Keratinocyte (primary cell): Measurements from ENCODE around the gene ADGRF1. TPM values are rescaled to one million over a fixed set of nuclear protein-coding genes. Genes with fewer than 3 reads are reported as not detected.

Experiments
- DNase-seq: peaks from one replicate; pipeline ENCODE4 v3.0.0-alpha.2; 2011; ENCODE audit warnings: low read depth, missing footprints, low spot score
- FAIRE-seq: peaks from 2 replicates; lab custom pipeline; 2011; peaks lifted over from hg19 to GRCh38; lab: Jason Lieb, UNC
- H2AFZ ChIP-seq: 2 replicates; pipeline ENCODE4 v1.6.0; 2012; ENCODE audit warnings: low read length, control low read depth, inconsistent platforms; ENCODE audit not compliant: control insufficient read depth
- H3K27ac ChIP-seq: 2 replicates; pipeline ENCODE4 v1.5.1; 2011; ENCODE audit warnings: low read length; ENCODE audit not compliant: control insufficient read depth, insufficient read depth
- H3K27me3 ChIP-seq: 3 replicates; pipeline ENCODE4 v1.6.0; 2011; ENCODE audit warnings: low read length; ENCODE audit not compliant: control insufficient read depth, insufficient read depth; ENCODE audit errors: extremely low read depth
- H3K36me3 ChIP-seq, 2 experiments: 2 replicates in 1 of 2; 3 replicates in 1 of 2; pipeline ENCODE4 v1.5.1; 2011; ENCODE audit warnings: low read length in 2 of 2, mild to moderate bottlenecking in 1 of 2; ENCODE audit not compliant: control insufficient read depth in 2 of 2, insufficient read depth in 2 of 2; ENCODE audit errors: extremely low read depth in 1 of 2
- H3K4me1 ChIP-seq: 3 replicates; pipeline ENCODE4 v1.5.1; 2011; ENCODE audit warnings: low read length; ENCODE audit not compliant: control insufficient read depth, insufficient read depth; ENCODE audit errors: extremely low read depth
- H3K4me2 ChIP-seq: 3 replicates; pipeline ENCODE4 v1.6.0; 2011; ENCODE audit warnings: low read depth, low read length; ENCODE audit not compliant: control insufficient read depth, insufficient read depth; ENCODE audit errors: extremely low read depth
- H3K4me3 ChIP-seq, 3 experiments: fragments of 200-600 bp in 1 of 3; sonication (generic) in 1 of 3; 2 replicates in 2 of 3; 3 replicates in 1 of 3; pipeline ENCODE4 v1.5.1; 2011 to 2016; ENCODE audit warnings: low read length in 3 of 3, mild to moderate bottlenecking in 3 of 3, control low read depth in 2 of 3, inconsistent platforms in 1 of 3, low read depth in 1 of 3, mixed read lengths in 1 of 3, mixed run types in 1 of 3, moderate library complexity in 1 of 3; ENCODE audit not compliant: control insufficient read depth in 2 of 3, insufficient read depth in 2 of 3; ENCODE audit errors: extremely low read depth in 1 of 3
- H3K79me2 ChIP-seq: 2 replicates; pipeline ENCODE4 v1.6.0; 2012; ENCODE audit warnings: low read length; ENCODE audit not compliant: control insufficient read depth, insufficient read depth
- H3K9ac ChIP-seq: 3 replicates; pipeline ENCODE4 v1.6.0; 2011; ENCODE audit warnings: low read length; ENCODE audit not compliant: control insufficient read depth, insufficient read depth; ENCODE audit errors: extremely low read depth
- H3K9me1 ChIP-seq: 3 replicates; pipeline ENCODE4 v1.6.0; 2011; ENCODE audit warnings: low read length; ENCODE audit not compliant: control insufficient read depth, insufficient read depth; ENCODE audit errors: extremely low read depth
- H3K9me3 ChIP-seq: 2 replicates; pipeline ENCODE4 v1.5.1; 2012; ENCODE audit warnings: low read depth, low read length; ENCODE audit not compliant: control insufficient read depth
- H4K20me1 ChIP-seq: 3 replicates; pipeline ENCODE4 v1.6.0; 2011; ENCODE audit warnings: low read length; ENCODE audit not compliant: control insufficient read depth, insufficient read depth; ENCODE audit errors: extremely low read depth
- CTCF ChIP-seq, 3 experiments: IDR thresholded peaks in 1 of 3; conservative IDR thresholded peaks in 1 of 3; optimal IDR thresholded peaks in 1 of 3; 2 replicates in 2 of 3; 3 replicates in 1 of 3; pipeline versions ENCODE3 to v1.5.1; 2011; ENCODE audit warnings: low read length in 3 of 3, mild to moderate bottlenecking in 3 of 3, moderate library complexity in 2 of 3, control low read depth in 1 of 3, inconsistent platforms in 1 of 3; ENCODE audit not compliant: insufficient read depth in 2 of 3; ENCODE audit errors: extremely low read depth in 1 of 3
- EZH2 ChIP-seq: IDR thresholded peaks from one replicate; pipeline ENCODE4 v1.6.1; 2012; ENCODE audit warnings: inconsistent platforms, mild to moderate bottlenecking, low read length, moderate library complexity
- dilution Hi-C: fragments of 300-500 bp; cut with MboI; formaldehyde crosslinking; loops from one replicate; pipeline ENCODE4 v1.7.0; 2020; ENCODE audit warnings: low sequenced_read_pairs; ENCODE audit not compliant: extremely low pct_ligation_motif_present
- polyA plus RNA-seq, 5 experiments: library from polyadenylated mRNA; depleted of rRNA in 3 of 5; stranded (reverse) in 3 of 5; stranded (forward) in 1 of 5; unstranded in 1 of 5; fragments of >200 nt; gene quantifications; 1 replicate in 1 of 5; 2 replicates in 3 of 5; 3 replicates in 1 of 5; pipeline versions ENCODE4 v1.2.1 to v1.2.3, GENCODE V29; 2011 to 2012; ENCODE audit warnings: missing spikeins in 2 of 5, low read depth in 1 of 5, low replicate concordance in 1 of 5

ADGRF1 gene
- polyA plus RNA-seq, 1 donor (not counting 4 experiments of a cell fraction or from before 2014, with no cell fraction given): 43.9 TPM

- H3K9ac ChIP-seq: no peak overlapping the region
- no peak overlapping the region for H2AFZ ChIP-seq
- H3K9me3 ChIP-seq: no peaks in the 10 kb centered on the region
- H3K27me3 ChIP-seq: no peaks in the 10 kb centered on the region
- H3K4me2 ChIP-seq: no peak overlapping the region
- H3K9me1 ChIP-seq: no peaks in the 10 kb centered on the region
- peaks cover 0 to 3% of the 10 kb centered on the region in 2 experiments for H3K36me3 ChIP-seq
- H3K27ac ChIP-seq: no peak overlapping the region
- FAIRE-seq: no peak
- H4K20me1 ChIP-seq: no peaks in the 10 kb centered on the region
- no peak overlapping the region for H3K4me3 ChIP-seq
- H3K79me2 ChIP-seq: peaks cover 21% of the 10 kb centered on the region
- H3K4me1 ChIP-seq: peaks cover 17% of the 10 kb centered on the region
- TF ChIP-seq EZH2: no peak
- TF ChIP-seq CTCF (optimal IDR thresholded peaks at IDR 0.05 in 1 of 3, IDR thresholded peaks at IDR 0.05 in 1 of 3, conservative IDR thresholded peaks at IDR 0.05 in 1 of 3; ENCODE audit: extremely low read depth in 1 of 3, insufficient read depth in 2 of 3, low read length in 3 of 3): no peak
- dilution Hi-C loops: no loop called here
- no peak for DNase-seq
These were observed 9.0 kb downstream of the ADGRF1 start for GRCh38 chr6:47032974-47033765.

- DNase-seq (no peak), FAIRE-seq (no peak)
- no peak overlapping the region for H2AFZ ChIP-seq
- H3K9ac ChIP-seq: no peak overlapping the region
- no peaks in the 10 kb centered on the region for H4K20me1 ChIP-seq
- H3K79me2 ChIP-seq: peaks cover 19% of the 10 kb centered on the region
- no peak overlapping the region for H3K4me3 ChIP-seq
- no peaks in the 10 kb centered on the region for H3K9me1 ChIP-seq
- no peaks in the 10 kb centered on the region for H3K9me3 ChIP-seq
- H3K27me3 ChIP-seq: no peaks in the 10 kb centered on the region
- H3K4me1 ChIP-seq: peaks cover 21% of the 10 kb centered on the region
- dilution Hi-C loops: no loop called here
- H3K36me3 ChIP-seq: peaks cover 3 to 6% of the 10 kb centered on the region in 2 experiments
- TF ChIP-seq CTCF (optimal IDR thresholded peaks at IDR 0.05 in 1 of 3, IDR thresholded peaks at IDR 0.05 in 1 of 3, conservative IDR thresholded peaks at IDR 0.05 in 1 of 3; ENCODE audit: extremely low read depth in 1 of 3, insufficient read depth in 2 of 3, low read length in 3 of 3): no peak
- TF ChIP-seq EZH2: no peak
- H3K27ac ChIP-seq: no peak overlapping the region
- no peak overlapping the region for H3K4me2 ChIP-seq
These were observed 10.5 kb downstream of the ADGRF1 start for GRCh38 chr6:47031656-47032055.
